ENCODE measurements around the gene ERC2.

ERC2 gene

DNA sequence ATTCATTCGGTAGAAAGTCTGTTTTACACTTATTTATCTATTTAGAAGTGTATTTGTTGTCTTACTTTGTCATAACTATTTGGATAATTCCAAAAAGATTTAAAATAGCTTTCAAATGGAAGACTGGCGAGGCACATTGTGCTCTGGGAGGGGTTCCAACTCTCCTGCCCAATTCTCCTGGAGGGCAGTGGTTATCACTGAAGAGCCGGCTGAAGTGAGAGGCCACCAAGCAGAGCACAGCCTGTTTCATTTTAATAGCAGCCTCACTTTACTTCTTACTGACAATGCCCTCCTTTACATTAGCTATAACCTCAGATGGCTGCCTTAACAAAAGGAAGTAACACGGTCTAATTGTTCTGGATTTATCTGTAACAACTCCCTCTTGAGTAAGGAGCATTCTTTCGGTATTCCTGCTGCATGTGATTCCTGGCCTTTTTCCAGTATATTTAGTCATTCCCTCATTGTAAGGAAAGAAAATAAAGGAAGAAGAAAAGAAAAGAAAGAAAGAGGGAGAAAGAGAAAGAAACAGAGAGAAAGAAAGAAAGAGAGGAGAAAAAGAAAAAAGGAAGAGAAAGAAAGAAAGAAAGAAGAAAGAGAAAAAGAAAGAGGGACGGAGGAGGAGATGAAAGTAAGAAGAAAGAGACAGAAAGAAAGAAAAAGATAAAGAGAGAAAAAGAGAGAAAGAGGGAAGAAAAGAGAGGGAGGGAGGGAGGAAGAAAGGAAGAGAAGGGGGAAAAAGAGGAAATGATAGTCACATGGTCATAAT lies 641.4 kb downstream of the ERC2 start:
- no peak for DNase-seq (ENCODE audit: low spot score)

DNA sequence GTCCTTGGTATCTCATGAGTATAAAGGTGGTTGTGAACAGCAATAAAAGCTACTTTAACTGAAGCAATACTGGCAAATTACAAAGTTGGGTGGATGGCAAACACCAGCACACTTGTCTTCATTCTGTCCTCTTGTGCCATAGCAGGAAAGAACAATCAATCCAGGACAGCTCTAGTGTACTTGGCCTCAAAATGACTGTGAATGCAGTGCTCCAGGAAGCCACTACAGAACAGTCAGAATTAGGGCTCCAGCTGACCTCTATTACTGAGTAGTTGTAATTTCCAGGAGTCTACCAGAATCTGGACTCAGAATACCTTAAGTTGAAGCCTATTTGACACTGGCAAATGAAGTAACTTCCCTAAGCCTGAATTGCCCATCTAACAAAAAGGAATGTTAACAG lies 642.2 kb downstream of the ERC2 start:
- DNase-seq (ENCODE audit: low spot score): no peak

DNA sequence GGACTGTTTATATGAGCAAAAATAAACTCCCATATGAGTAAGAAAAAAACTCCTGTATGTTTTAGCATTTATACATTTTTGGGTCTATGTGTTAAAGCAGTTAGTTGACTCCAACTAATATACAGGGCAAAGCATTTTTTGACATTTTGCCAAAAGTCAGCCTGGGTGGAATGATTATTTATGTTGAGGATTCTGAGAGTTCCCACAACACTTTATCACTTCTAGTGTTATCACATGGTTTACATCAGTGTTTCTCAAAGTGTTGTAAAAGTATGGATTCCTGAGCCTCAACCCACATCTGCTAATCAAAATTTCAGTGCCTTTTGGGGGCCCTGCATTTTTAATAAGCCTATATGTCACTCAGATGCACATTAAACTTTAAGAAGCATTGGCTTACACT lies 643.9 kb downstream of the ERC2 start:
- no peak for DNase-seq (ENCODE audit: low spot score)

DNA sequence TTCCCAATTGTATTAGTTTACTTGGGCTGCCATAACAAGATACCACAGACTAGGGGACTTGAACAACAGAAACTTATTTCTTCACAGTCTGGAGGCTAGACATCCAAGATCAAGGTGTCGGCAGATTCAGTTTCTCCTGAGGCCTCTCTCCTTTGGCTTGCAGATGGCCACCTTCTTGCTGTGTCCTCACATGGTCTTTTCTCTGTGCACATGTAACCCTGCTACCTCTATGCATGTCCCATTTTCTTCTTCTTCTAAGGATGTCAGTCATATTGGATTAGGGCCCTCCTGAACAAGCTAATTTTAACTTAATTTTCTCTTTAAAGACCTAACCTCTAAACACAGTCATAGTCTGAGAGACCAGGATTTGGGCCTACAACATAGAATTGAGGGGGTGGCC lies 644.4 kb downstream of the ERC2 start:
- DNase-seq (ENCODE audit: low spot score): no peak

DNA sequence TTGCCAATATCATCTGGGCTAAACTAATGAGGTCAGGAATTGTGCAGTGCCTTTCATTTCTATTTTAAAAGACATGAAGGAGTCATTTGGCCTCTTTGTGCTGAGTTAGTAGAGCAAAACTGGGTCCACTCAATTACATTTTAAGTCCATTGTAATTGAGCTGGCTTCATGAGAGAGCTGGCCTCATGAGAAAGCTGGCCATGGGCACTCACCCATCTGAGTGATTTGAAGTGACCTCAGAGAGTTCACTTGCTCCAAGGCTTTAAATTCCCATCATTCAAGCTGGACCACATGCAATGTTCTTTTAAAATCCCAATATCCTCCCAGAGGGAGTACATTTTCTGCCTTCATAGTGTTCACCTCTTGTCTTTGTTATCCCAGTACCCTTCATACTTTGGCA lies 645.3 kb downstream of the ERC2 start:
- DNase-seq (ENCODE audit: low spot score): no peak

DNA sequence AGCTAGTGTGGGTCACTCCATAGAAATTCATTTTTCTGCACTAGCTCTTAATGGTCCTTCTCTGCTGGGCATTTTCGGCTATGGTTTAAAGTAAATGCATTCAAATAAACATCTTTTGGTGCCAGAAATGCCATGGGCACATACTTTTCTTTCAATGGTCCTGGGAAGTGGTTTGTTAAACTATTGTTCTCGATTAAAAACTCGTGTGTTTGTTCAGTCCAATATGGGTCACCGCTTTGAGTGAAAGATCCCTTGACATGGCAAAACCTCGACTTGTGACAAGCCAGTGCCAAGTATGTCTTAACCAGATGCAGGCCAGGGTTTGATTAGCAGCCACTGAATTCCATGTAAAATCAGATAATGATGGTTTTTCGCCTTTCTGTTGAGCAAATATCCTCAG lies 649.3 kb downstream of the ERC2 start:
- no peak for DNase-seq (ENCODE audit: low spot score)

DNA sequence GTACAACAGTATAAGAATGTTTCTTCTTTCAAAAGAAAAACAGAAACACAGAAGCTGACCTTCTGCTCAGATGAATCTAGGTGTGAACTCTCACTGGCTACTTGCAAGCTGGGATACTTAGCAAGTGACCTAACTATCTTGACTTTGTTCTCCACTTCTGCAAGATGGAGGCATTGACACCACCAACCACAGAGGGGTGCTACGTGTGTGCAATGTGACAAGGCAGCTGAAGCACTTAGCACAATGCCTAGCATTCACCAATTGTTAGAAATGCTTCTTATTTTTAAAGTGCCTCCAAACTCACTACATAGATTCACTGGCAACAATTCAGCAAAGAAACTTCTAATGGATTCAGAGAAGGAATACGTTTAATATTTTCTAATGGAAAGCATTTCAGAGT lies 649.8 kb downstream of the ERC2 start:
- peak; percentile 0 for DNase-seq (ENCODE audit: low spot score)

DNA sequence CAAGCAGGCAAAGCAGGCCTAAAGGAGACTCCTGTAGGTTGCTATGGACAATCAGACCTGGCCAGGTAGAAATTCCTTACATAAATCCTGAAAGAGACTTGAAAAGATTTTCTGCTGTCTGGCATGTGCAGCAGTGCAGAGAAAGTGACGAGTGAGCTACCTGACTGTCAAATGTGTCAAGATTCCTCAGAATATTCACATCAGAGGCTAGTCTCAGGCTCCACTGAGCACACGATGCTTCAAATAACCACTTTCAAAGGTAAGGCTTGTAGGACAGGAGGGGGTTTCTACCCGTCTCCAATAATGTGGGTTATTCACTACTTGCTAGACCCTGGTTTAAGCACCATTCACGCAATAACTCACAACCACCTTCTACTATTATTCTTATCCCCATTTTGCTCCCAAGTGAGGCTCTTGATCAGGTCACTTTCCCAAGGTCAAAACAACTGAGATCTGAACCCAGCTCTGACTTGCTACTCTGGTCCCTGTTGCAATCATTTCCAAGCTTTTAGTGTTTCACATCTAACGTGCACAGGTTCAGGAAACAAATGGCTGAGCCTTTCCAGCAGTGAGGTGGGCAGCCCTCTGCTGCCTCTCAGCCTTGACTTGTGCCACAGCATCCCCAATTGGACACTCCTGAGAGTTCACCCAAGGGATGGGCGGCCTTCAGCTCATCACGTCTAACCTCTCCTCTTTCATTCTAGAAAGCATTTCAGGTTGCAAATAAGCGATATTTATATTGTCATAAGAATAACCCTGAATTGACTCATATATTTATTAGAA lies 651.3 kb downstream of the ERC2 start:
- DNase-seq (ENCODE audit: low spot score): no peak

DNA sequence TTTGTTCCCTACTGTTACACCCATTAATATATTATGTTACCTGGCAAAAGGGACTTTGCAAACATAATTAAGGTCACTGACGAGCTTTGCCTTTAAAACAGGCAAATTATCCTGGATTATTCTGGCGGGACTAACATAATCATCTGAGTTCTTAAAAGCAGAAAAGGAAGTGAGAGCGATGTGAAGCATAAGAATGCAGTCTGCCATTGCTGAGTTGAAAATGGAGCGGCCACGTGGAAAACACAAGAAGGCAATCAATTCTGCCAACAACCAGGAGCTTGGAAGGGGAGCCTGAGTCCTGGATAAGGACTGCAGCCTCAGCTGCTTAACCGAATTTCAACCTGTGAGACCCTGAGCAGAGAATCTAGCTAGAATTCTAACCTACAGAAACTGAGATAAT lies 653.0 kb downstream of the ERC2 start:
- DNase-seq (ENCODE audit: low spot score): no peak

DNA sequence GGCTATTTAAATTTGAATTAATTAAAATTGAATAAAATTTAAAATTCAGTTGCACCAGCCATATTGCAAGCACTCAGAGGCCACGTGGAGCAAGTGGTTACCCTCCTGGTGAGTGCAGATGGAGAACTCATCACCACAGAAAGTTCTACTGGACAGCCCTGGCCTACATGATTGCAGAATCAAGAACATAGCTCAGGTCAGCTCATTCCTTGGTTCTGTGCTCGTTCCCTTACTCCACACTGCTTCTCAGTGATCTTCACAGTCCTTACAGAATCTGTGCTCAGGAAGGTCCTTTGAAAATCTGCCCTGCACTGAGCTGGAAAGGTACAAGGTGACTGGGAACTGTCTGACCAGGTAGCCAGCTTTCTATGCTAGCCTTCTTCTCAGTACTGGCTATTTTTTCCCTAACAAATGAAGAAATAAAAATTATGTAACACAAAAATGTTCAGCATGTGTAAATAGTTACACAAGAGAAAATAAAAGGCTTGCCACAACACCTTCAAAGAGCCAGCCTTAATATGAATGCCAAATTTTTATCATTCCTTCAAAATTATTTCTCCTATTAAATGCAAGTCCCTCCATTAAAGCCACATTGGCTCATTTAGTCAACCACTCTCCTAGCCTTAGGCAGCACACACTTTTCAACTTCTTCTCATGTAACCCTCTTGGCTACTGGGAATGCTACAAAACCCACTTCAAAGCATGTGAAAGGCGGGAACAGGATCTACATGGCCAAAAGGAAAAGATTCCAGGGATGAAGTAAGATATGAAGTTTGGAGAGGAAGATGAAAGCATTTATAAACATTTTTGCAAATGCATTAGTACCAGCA lies 654.8 kb downstream of the ERC2 start:
- DNase-seq (ENCODE audit: low spot score): no peak

DNA sequence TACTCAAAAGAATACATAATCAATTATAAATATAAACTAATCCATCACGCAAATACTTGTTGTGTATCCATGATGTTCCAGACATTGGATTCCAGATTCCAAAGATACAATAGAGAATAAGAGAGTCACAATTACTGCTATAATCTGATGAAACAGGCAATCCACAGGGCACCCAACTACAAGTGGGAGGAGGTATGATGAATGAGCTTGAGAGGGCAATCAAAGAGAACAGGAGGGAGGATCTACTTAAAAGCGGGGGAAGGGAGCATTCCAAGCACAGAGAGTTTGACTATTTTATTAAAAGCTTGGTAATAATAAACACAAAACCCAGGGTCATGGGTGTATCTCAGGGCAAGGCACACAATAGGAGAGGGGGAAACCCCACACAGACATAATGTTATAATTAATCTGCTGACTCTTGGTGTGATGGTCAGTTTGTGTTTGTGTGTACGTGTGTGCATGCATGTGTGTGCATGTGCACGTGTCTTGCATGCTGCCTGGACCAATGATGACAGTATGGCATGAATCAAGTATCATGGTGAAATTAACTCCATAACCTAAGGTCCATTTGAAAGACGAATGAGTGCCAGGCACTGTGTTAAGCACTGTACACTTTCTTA lies 655.8 kb downstream of the ERC2 start:
- DNase-seq (ENCODE audit: low spot score): no peak

DNA sequence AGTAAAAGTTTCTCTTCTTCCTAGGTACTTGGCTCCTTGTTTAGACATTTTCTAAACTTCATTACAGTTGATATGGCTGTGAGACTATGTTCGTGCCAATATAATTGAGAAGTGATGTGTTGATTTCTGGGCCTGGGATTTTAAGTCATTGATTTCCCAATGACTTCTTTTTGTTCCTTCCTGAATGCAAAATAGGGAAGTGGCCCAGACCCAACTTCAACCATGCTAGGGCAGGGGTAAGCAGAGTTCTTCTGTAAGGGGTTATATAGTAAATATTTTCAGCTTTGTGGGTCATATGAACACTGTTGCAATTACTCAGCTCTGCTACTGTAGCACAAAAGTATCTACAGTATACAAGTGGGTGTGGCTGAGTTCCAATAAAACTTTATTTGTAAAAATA lies 661.1 kb downstream of the ERC2 start:
- DNase-seq (ENCODE audit: low spot score): no peak

DNA sequence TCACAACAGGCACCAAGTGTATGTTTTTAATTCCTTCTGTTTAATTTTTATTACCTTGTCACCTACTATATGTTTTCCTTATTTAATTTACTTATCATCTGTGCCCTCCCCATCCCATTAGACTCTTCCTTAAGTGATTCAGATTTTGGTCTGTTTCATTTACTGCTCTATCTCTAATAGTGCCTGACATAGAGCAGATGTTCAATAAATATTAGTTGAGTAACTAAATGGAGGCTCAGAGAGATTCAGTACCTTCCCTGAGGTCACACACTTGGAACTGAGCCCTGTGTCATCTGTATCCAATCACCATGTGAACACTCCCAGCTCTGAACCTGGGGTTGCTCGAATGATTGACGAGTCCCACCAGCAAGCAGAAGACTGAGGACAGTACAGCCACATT lies 663.1 kb downstream of the ERC2 start:
- no peak for DNase-seq (ENCODE audit: low spot score)

DNA sequence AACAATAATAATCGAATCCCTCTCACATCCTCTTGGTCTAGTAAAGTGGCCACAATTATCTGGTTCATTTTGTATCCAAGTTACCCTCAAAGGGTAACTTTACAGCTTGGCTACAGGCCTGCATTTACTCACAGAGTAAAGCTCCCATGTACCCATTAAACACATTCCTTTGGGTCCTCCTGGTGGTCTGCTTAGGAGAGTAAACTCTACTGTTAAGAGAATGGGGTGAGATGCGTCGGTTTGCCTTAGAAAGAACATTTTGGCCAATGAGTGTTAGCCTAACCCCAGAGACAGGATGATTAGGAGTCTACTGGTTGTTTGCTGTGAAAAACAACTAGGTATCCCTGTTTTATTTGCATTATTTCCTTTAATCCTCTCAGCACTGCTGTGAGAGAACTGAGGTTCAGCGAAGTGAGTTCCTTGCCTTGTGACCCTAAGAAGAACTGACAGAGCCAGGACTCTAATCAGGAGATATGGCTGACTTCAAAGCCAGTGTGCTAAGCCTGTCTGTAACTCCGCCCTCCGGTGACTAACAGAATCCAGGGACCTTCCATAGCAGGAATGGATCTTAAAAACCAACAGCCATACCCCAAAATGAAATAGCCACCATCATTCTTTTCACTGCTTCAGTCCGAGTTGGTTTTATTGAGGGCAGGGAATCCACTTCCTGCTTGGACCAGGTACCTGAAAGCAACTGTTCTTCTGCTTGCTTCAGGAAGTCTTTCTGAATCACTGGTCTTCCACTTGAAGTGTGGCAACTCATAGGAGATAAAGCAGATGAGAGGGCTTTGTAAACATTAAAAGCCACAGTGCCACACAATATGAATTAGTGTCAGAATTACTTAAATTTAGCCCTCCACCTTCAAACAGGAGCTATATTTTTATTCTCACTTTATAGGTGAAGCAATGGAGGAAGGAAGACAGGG lies 663.8 kb downstream of the ERC2 start:
- DNase-seq (ENCODE audit: low spot score): no peak

DNA sequence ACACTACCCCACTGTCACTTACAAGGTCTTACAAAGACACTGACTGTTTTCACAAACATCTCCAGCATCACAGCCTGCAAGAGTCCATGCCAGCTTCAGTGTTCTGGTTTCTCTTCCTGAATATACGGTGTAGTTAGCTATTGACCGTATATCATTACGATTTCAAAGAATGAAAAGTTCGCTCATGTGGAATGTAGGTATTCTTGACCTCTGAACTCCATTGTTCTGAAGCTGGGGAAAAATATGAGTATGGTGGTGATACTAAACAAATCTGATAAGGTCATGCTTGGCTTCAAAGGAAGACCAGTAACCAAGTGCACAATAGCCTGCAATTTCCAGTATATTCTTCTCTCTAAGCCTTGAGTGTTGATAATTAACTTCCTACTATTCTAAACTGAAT lies 665.5 kb downstream of the ERC2 start:
- no peak for DNase-seq (ENCODE audit: low spot score)

DNA sequence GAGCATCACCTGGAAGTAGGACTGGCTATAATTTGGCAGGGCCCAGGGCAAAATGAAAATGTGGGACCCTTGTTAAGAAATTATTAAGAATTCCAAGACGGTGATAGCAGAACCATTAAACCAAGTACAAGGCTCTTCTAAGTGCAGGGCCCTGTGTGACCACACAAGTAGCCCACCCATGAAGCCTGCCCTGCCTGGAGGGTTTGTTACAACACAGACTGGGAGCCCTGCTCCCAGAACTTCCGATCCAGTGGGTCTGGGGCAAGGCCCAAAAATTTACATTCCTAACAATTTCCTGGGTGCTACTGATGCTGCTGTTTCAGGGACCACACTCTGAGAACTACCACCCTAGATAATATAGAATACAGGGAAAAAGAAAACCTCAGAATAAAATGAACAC lies 666.6 kb downstream of the ERC2 start:
- no peak for DNase-seq (ENCODE audit: low spot score)

DNA sequence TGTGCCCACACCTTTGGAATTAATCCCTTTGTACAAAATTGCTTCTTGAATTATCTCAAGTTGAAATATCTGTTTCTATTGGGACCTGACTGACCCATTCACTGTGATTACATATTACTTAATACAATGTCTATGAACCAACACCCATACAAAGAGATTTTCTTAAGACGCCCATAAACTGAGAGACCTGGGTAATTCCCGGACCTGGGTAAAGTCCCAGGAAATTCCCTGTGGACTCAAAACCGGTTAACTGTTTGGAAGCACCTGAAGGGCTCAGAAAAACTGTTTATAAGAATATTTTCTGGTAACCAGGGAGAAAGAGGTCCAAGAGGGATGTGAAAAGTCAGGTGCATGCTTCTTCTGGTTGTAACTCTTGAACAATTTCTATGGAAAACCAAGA lies 667.2 kb downstream of the ERC2 start:
- no peak for DNase-seq (ENCODE audit: low spot score)

DNA sequence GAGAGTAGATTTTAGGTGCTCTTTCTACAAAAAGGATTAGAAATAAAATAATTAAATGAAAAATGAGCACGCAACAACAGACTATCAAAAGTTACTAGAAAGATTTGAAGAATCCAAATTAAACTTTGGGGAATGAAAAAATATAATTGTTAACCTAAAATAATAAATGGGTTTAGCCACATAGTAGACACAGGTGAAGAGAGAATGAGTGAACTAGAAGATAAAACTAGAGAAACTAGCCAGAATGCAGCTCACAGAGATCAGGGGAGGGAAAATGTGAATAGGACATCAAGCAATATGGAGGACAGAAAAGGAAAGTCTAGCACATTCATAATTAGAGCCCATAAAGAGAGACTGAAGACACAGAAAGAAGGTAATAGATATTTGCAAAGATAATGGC lies 670.5 kb downstream of the ERC2 start:
- DNase-seq (ENCODE audit: low spot score): no peak

DNA sequence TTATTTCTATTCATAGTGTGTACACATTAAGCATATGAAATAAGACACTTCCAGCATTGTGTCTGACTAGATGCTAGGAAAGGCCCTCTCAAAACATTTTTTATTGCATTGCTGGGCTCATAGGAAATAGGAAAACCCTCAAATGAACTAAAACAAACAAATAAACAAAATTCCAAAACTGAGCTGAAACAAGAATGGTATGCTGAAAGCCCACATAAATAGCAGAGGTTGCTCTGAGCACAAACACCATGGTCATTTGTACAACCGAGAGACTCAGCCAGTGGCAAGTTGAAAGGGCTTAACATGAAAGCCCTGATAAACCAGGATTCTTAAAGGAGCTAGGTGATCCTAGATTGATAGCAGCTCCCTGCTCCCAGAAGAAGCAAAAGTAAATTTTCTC lies 671.2 kb downstream of the ERC2 start:
- no peak for DNase-seq (ENCODE audit: low spot score)

DNA sequence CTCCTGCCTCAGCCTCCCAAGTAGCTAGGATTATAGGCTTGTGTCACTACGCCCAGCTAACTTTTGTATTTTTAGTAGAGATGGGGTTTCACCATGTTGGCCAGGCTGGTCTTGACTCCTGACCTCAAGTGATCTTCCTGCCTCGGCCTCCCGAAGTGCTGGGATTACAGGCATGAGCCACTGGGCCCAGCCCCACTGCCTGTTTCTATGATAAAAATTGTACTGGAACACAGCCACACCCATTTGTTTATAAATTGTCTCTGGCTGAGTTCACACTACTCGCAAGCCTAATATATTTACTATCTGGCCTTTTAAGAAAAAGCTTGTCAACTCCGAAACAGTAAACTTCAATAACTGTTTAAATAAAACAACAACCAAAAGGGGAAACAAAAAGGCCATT lies 671.7 kb downstream of the ERC2 start:
- no peak for DNase-seq (ENCODE audit: low spot score)

DNA sequence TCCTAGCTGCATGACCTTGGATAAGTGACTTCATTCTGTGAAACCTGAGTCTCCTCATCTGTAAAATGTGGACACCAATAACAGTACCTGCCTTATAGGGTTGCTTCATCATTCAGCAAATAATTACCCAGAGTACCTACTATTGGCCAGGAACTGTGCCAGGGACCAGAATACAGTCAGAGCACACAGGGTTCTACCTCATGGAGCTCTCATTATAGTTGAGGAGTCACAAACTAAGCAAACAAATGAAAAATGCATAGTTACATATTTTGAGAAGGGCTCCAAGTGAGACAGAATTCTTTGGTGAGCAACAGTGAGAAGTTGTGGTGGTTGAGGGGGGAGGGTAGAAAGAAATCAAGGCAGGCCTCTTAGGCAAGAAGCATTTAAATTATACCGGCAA lies 672.5 kb downstream of the ERC2 start:
- no peak for DNase-seq (ENCODE audit: low spot score)
